ENCODE results near the gene ZNRF1. TPM values are rescaled to one million over a fixed set of nuclear protein-coding genes. Genes with fewer than 3 reads are reported as not detected.

The ZNRF1 gene
- total and polyA plus RNA-seq, 2 of the 4 experiments (the other 2 are of a cell fraction) = 8.2 to 20.7 TPM

DNA sequence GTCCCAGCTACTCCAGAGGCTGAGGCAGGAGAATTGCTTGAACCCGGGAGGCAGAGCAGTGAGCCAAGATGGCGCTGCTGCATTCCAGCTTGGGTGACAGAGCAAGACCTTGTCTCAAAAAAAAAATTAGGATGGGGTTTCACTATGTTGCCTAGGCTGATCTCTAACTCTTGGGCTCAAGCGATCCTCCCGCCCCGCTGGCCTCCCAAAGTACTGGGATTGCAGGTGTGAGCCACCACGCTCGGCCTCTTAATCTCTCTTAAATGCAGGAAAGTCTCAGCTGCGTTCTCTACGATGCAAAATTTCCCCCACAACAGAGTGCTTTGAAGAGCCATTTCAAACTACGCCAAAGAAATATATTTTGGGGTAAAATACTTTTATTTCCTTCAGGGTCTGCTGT lies 8.0 kb upstream of the ZNRF1 start:
- Histone ChIP-seq H2AK5ac (ENCODE audit: low read depth, low read length) (no peak overlapping the region), H2BK5ac (ENCODE audit: low read depth, low read length, poor library complexity, severe bottlenecking) (no peak overlapping the region), H3K4me1 (ENCODE audit: control insufficient read depth, insufficient read depth, low read length) (peaks cover 3% of the 10 kb centered on the region; the same call in 1 of the 2 replicates), H3K9me1 (ENCODE audit: insufficient read depth, low read length) (no peaks in the 10 kb centered on the region), H3K27ac (ENCODE audit: insufficient read depth, low read length) (no peak overlapping the region), H3K79me1 (ENCODE audit: low read depth in 1 of 2, low read length in 2 of 2) (no peaks in the 10 kb centered on the region), H2BK15ac (ENCODE audit: low read depth, low read length) (no peak overlapping the region), H2BK120ac (ENCODE audit: low read depth, low read length) (no peak overlapping the region), H2AK9ac (replicated peaks; ENCODE audit: low read depth, low read length, poor library complexity) (no peak overlapping the region), H3K9me3 (ENCODE audit: control insufficient read depth, insufficient read depth, low read length) (no peaks in the 10 kb centered on the region), H4K20me1 (ENCODE audit: insufficient read depth, low read length) (no peaks in the 10 kb centered on the region), H3K14ac (replicated peaks; ENCODE audit: low read depth, low read length) (no peak overlapping the region), H3K4me2 (ENCODE audit: low read depth, low read length) (no peak overlapping the region), H4K5ac (ENCODE audit: low read depth, low read length) (no peak overlapping the region), H3K9ac (ENCODE audit: low read depth, low read length) (no peak overlapping the region), H3K27me3 (ENCODE audit: control insufficient read depth, insufficient read depth, low read length) (no peaks in the 10 kb centered on the region), H4K8ac (ENCODE audit: low read depth in 2 of 2, low read length in 2 of 2) (no peak overlapping the region), H2AFZ (replicated peaks; ENCODE audit: low read length, poor library complexity) (no peak overlapping the region), H3K4me3 (ENCODE audit: insufficient read depth, low read depth, low read length) (no peak overlapping the region), H4K91ac (ENCODE audit: insufficient read depth, low read depth, low read length) (no peak overlapping the region), H3K56ac (ENCODE audit: extremely low read depth, insufficient read depth, low read length) (no peak overlapping the region), H3K23ac (ENCODE audit: low read depth, low read length) (no peak overlapping the region), H2BK20ac (ENCODE audit: low read depth, low read length) (no peak overlapping the region), H3K18ac (ENCODE audit: low read depth, low read length) (no peak overlapping the region), H3K4ac (ENCODE audit: low read depth, low read length) (no peak overlapping the region), H3K36me3 (ENCODE audit: control insufficient read depth, insufficient read depth, low read length) (no peaks in the 10 kb centered on the region)
- intact Hi-C loops (cut with micrococcal nuclease) = no loop called here
- no peak for ATAC-seq (ENCODE audit: low read depth)
- dilution Hi-C loops (cut with HindIII; ENCODE audit: low sequenced_read_pairs, unreplicated experiment) = no loop called here
- TF ChIP-seq RCOR1 (IDR thresholded peaks at IDR 0.05; ENCODE audit: insufficient replicate concordance, low read length) (no peak), BHLHE40 (IDR thresholded peaks at IDR 0.05; ENCODE audit: low read depth, low read length) (no peak), FOS (IDR thresholded peaks at IDR 0.05; ENCODE audit: low read depth, low read length) (no peak), MXI1 (IDR thresholded peaks at IDR 0.05; ENCODE audit: borderline replicate concordance, low read depth, low read length) (no peak), SMC3 (IDR thresholded peaks at IDR 0.05; ENCODE audit: low read depth, low read length) (no peak), CEBPB (IDR thresholded peaks at IDR 0.05; ENCODE audit: low read depth, low read length) (no peak), CHD1 (IDR thresholded peaks at IDR 0.05; ENCODE audit: low read depth, low read length) (no peak), NFE2L2 (IDR thresholded peaks at IDR 0.05; ENCODE audit: low read depth, low read length) (no peak), RFX5 (IDR thresholded peaks at IDR 0.05; ENCODE audit: low read depth, low read length) (no peak), MAZ (IDR thresholded peaks at IDR 0.05; ENCODE audit: borderline replicate concordance, low read depth, low read length) (no peak), RAD21 (IDR thresholded peaks at IDR 0.05; ENCODE audit: low read length) (no peak), POLR2A (IDR thresholded peaks at IDR 0.05; ENCODE audit: low read depth, low read length) (no peak), CTCF (conservative IDR thresholded peaks at IDR 0.05; ENCODE audit: low read depth, low read length) (no peak), MAFK (IDR thresholded peaks at IDR 0.05; ENCODE audit: low read depth, low read length) (no peak)
- TF ChIP-seq, protein P1, sequence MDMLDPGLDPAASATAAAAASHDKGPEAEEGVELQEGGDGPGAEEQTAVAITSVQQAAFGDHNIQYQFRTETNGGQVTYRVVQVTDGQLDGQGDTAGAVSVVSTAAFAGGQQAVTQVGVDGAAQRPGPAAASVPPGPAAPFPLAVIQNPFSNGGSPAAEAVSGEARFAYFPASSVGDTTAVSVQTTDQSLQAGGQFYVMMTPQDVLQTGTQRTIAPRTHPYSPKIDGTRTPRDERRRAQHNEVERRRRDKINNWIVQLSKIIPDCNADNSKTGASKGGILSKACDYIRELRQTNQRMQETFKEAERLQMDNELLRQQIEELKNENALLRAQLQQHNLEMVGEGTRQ (IDR thresholded peaks at IDR 0.05; ENCODE audit: low read depth, low read length) = no peak
- TF ChIP-seq, protein P2, sequence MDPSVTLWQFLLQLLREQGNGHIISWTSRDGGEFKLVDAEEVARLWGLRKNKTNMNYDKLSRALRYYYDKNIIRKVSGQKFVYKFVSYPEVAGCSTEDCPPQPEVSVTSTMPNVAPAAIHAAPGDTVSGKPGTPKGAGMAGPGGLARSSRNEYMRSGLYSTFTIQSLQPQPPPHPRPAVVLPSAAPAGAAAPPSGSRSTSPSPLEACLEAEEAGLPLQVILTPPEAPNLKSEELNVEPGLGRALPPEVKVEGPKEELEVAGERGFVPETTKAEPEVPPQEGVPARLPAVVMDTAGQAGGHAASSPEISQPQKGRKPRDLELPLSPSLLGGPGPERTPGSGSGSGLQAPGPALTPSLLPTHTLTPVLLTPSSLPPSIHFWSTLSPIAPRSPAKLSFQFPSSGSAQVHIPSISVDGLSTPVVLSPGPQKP (IDR thresholded peaks at IDR 0.05; ENCODE audit: borderline replicate concordance, low read depth, low read length) = no peak
- ChIA-PET POLR2A (ENCODE audit: unreplicated experiment) (no interaction called here), CTCF (no interaction called here)
- in situ Hi-C loops (cut with MboI; ENCODE audit: low sequenced_read_pairs) = no loop called here
- DNase-seq = no peak
- 100% methylated on average over 1 of the region's 10 CpGs; no CpG with 5 or more reads in 1 of the 2 experiments for WGBS, 2 experiments (ENCODE audit: extremely low coverage in 2 of 2, insufficient read length in 1 of 2)
- no TSS peak for BruUV-seq (replicated peaks)
